H1 (cell line): Measurements from ENCODE around the gene TLE3. TPM values are rescaled to one million over a fixed set of nuclear protein-coding genes. Genes with fewer than 3 reads are reported as not detected.
A peak's percentile ranks its signal among the peaks of the same experiment; 100 is the strongest.

Source experiments
- CTCF ChIA-PET: fragments of 300-600 bp; sonication (Branson Sonifier 250); formaldehyde crosslinking; loops from one replicate; lab custom pipeline; 2021; ENCODE audit not compliant: partially characterized antibody; lab: Charles Lee
- POLR2A ChIA-PET: fragments of 300-600 bp; sonication (Branson Sonifier 250); formaldehyde crosslinking; loops from one replicate; lab custom pipeline; 2021; ENCODE audit warnings: inconsistent platforms; ENCODE audit not compliant: partially characterized antibody; lab: Charles Lee
- DNase-seq, 2 experiments: peaks; one replicate each; pipeline versions ENCODE4 v3.0.0 to v3.0.0-alpha.2; 2010 to 2022; ENCODE audit warnings: low spot score in 2 of 2, low read depth in 1 of 2, mixed read lengths in 1 of 2
- FAIRE-seq: peaks from 2 replicates; lab custom pipeline; 2011; peaks lifted over from hg19 to GRCh38; lab: Jason Lieb, UNC
- H2AFZ ChIP-seq: 2 replicates; pipeline ENCODE4 v1.8.1; 2012; ENCODE audit warnings: low read length, inconsistent platforms
- H2AK5ac ChIP-seq: 2 replicates; pipeline ENCODE4 v1.6.1; 2013; ENCODE audit warnings: low read depth, low read length
- H2BK120ac ChIP-seq: replicated peaks from 2 replicates; pipeline ENCODE3; 2013; ENCODE audit warnings: low read depth, low read length, inconsistent platforms
- H2BK12ac ChIP-seq: 2 replicates; pipeline ENCODE4 v1.6.1; 2013; ENCODE audit warnings: low read depth, low read length
- H2BK15ac ChIP-seq: 2 replicates; pipeline ENCODE4 v1.6.1; 2013; ENCODE audit warnings: low read length
- H2BK20ac ChIP-seq: 2 replicates; pipeline ENCODE4 v1.6.1; 2013; ENCODE audit warnings: low read length
- H2BK5ac ChIP-seq: 2 replicates; pipeline ENCODE4 v1.6.1; 2013; ENCODE audit warnings: low read depth, low read length
- H3K14ac ChIP-seq: 2 replicates; pipeline ENCODE4 v1.6.1; 2013; ENCODE audit warnings: inconsistent platforms; ENCODE audit not compliant: insufficient read length
- H3K18ac ChIP-seq: 2 replicates; pipeline ENCODE4 v1.6.1; 2013; ENCODE audit warnings: low read length; ENCODE audit errors: extremely low read depth
- H3K23ac ChIP-seq: 2 replicates; pipeline ENCODE4 v1.6.1; 2013; ENCODE audit warnings: inconsistent platforms; ENCODE audit not compliant: insufficient read length
- H3K23me2 ChIP-seq: 2 replicates; pipeline ENCODE4 v1.6.1; 2013; ENCODE audit warnings: low read depth, low read length
- H3K27ac ChIP-seq: 2 replicates; pipeline ENCODE4 v1.6.1; 2011; ENCODE audit warnings: low read depth, low read length, inconsistent platforms
- H3K27me3 ChIP-seq, 4 experiments: replicated peaks in 1 of 4; 1 replicate in 1 of 4; 2 replicates in 3 of 4; pipeline versions ENCODE4 v1.6.1 to v1.8.1; 2011 to 2013; ENCODE audit warnings: low read length in 3 of 4, mild to moderate bottlenecking in 3 of 4, inconsistent platforms in 2 of 4, mixed read lengths in 2 of 4, moderate library complexity in 1 of 4; ENCODE audit not compliant: control insufficient read depth in 3 of 4, insufficient read depth in 3 of 4; ENCODE audit errors: extremely low read depth in 1 of 4
- H3K36me3 ChIP-seq, 4 experiments: 2 replicates each; pipeline versions ENCODE4 v1.6.1 to v1.8.1; 2011 to 2013; ENCODE audit warnings: mild to moderate bottlenecking in 4 of 4, low read length in 3 of 4, moderate library complexity in 2 of 4, control low read depth in 1 of 4, inconsistent platforms in 1 of 4; ENCODE audit not compliant: insufficient read depth in 4 of 4, control insufficient read depth in 2 of 4
- H3K4ac ChIP-seq: replicated peaks from 2 replicates; pipeline ENCODE3; 2013; ENCODE audit warnings: low read length, low read depth, mixed read lengths, inconsistent platforms; ENCODE audit not compliant: insufficient read length
- H3K4me1 ChIP-seq, 4 experiments: replicated peaks in 1 of 4; 1 replicate in 1 of 4; 2 replicates in 3 of 4; pipeline versions ENCODE4 v1.6.1 to v1.8.1; 2011 to 2013; ENCODE audit warnings: low read length in 3 of 4, inconsistent platforms in 2 of 4, mixed read lengths in 1 of 4; ENCODE audit not compliant: insufficient read depth in 4 of 4, control insufficient read depth in 3 of 4
- H3K4me2 ChIP-seq, 2 experiments: 2 replicates each; pipeline versions ENCODE4 v1.6.1 to v1.8.1; 2011 to 2013; ENCODE audit warnings: low read depth in 2 of 2, low read length in 2 of 2, control low read depth in 1 of 2, inconsistent platforms in 1 of 2, mild to moderate bottlenecking in 1 of 2; ENCODE audit not compliant: insufficient read depth in 1 of 2
- H3K4me3 ChIP-seq, 4 experiments: fragments of 200-600, 300-600 bp in 1 of 4; sonication (generic), shearing (Covaris generic), sonication (Bioruptor Twin) in 1 of 4; 2 replicates each; pipeline versions ENCODE4 v1.5.1 to v1.8.1; 2011 to 2016; ENCODE audit warnings: low read length in 4 of 4, low read depth in 3 of 4, control low read depth in 2 of 4, inconsistent platforms in 2 of 4, mild to moderate bottlenecking in 2 of 4, mixed read lengths in 1 of 4, moderate library complexity in 1 of 4; ENCODE audit not compliant: insufficient read depth in 2 of 4; ENCODE audit errors: extremely low read depth in 1 of 4
- H3K56ac ChIP-seq: replicated peaks from 2 replicates; pipeline ENCODE3; 2013; ENCODE audit warnings: low read depth, mild to moderate bottlenecking, mixed read lengths, low read length, inconsistent platforms; ENCODE audit not compliant: insufficient read length
- H3K79me1 ChIP-seq: 2 replicates; pipeline ENCODE4 v1.6.1; 2013; ENCODE audit warnings: low read depth, low read length, control low read depth
- H3K79me2 ChIP-seq, 2 experiments: 2 replicates each; pipeline versions ENCODE4 v1.6.1 to v1.8.1; 2012 to 2013; ENCODE audit warnings: low read length in 2 of 2, mild to moderate bottlenecking in 2 of 2, inconsistent platforms in 1 of 2; ENCODE audit not compliant: insufficient read depth in 2 of 2, control insufficient read depth in 1 of 2
- H3K9ac ChIP-seq, 4 experiments: replicated peaks in 1 of 4; 1 replicate in 1 of 4; 2 replicates in 3 of 4; pipeline versions ENCODE4 v1.6.1 to v1.8.1; 2011 to 2013; ENCODE audit warnings: low read depth in 3 of 4, low read length in 3 of 4, control low read depth in 2 of 4, mild to moderate bottlenecking in 2 of 4, moderate library complexity in 2 of 4, inconsistent platforms in 1 of 4; ENCODE audit errors: extremely low read depth in 1 of 4
- H3K9me3 ChIP-seq, 2 experiments: 2 replicates each; pipeline versions ENCODE4 v1.6.1 to v1.8.1; 2012 to 2013; ENCODE audit warnings: mild to moderate bottlenecking in 2 of 2, moderate library complexity in 2 of 2, control low read depth in 1 of 2, inconsistent platforms in 1 of 2, low read depth in 1 of 2, low read length in 1 of 2, mixed read lengths in 1 of 2; ENCODE audit not compliant: insufficient read depth in 2 of 2
- H4K20me1 ChIP-seq, 2 experiments: replicated peaks in 1 of 2; 2 replicates each; pipeline versions ENCODE3 to v1.8.1; 2011 to 2013; ENCODE audit warnings: inconsistent platforms in 2 of 2, low read length in 2 of 2, mild to moderate bottlenecking in 1 of 2; ENCODE audit not compliant: insufficient read depth in 2 of 2, control insufficient read depth in 1 of 2
- H4K5ac ChIP-seq: 2 replicates; pipeline ENCODE4 v1.6.1; 2013; ENCODE audit warnings: low read length, low read depth, mixed read lengths, inconsistent platforms; ENCODE audit not compliant: insufficient read length
- H4K8ac ChIP-seq: 2 replicates; pipeline ENCODE4 v1.8.0; 2013; ENCODE audit warnings: mild to moderate bottlenecking, moderate library complexity, low read length, inconsistent platforms; ENCODE audit not compliant: insufficient read depth; ENCODE audit errors: extremely low read depth
- H4K91ac ChIP-seq: replicated peaks from 2 replicates; pipeline ENCODE3; 2013; ENCODE audit warnings: low read length, mixed read lengths, inconsistent platforms; ENCODE audit not compliant: insufficient read length
- ATF2 ChIP-seq: IDR thresholded peaks from 2 replicates; pipeline ENCODE4 v1.6.1; 2012; ENCODE audit warnings: low read length, inconsistent platforms
- CHD1 ChIP-seq: IDR thresholded peaks from 2 replicates; pipeline ENCODE4 v1.6.1; 2012; ENCODE audit warnings: low read depth, low read length, improper control_type of control experiment
- KDM1A ChIP-seq: fragments of 200-600, 300-600 bp; sonication (generic); IDR thresholded peaks from 2 replicates; pipeline ENCODE4 v1.7.1; 2016; ENCODE audit warnings: mild to moderate bottlenecking, low read length, borderline replicate concordance
- POLR2A ChIP-seq, 2 experiments: IDR thresholded peaks; 1 replicate in 1 of 2; 2 replicates in 1 of 2; pipeline ENCODE4 v1.6.1; 2011; ENCODE audit warnings: low read depth in 2 of 2, low read length in 2 of 2, mild to moderate bottlenecking in 2 of 2; ENCODE audit errors: control extremely low read depth in 1 of 2
- SAP30 ChIP-seq: fragments of 300-600 bp; sonication (generic); IDR thresholded peaks from 2 replicates; pipeline ENCODE4 v1.7.1; 2012; ENCODE audit warnings: low read length, moderate library complexity, mild to moderate bottlenecking, inconsistent platforms; ENCODE audit not compliant: insufficient read depth, insufficient replicate concordance
- SRF ChIP-seq: IDR thresholded peaks from 2 replicates; pipeline ENCODE4 v1.6.1; 2011; ENCODE audit warnings: mild to moderate bottlenecking, low read depth, low read length, moderate library complexity
- WGBS, 2 experiments: shearing (Covaris generic) in 1 of 2; methylation state at CpG; one replicate each; pipeline versions ENCODE4 v1.1.6 to v1.1.7; 2013 to 2015; ENCODE audit warnings: low lambda C conversion rate in 2 of 2, mixed read lengths in 2 of 2, inconsistent platforms in 1 of 2, low coverage in 1 of 2, missing lambda C conversion rate in 1 of 2; ENCODE audit not compliant: insufficient replicate concordance in 2 of 2, insufficient coverage in 1 of 2, insufficient read length in 1 of 2; ENCODE audit errors: extremely low coverage in 1 of 2, missing lambda C conversion rate in 1 of 2; 5-methylcytosine and 5-hydroxymethylcytosine counted together
- long read RNA-seq, 2 experiments: library from RNA in 1 of 2; library from capped mRNA in 1 of 2; stranded (forward); transcript quantifications; one replicate each; pipeline ENCODE4 v2.0.0, GENCODE V29; 2021; ENCODE audit warnings: inconsistent platforms in 1 of 2
- polyA minus RNA-seq, 3 experiments: library from RNA; depleted of rRNA, polyadenylated mRNA; stranded (reverse); fragments of >200 nt; gene quantifications; 1 replicate in 2 of 3; 2 replicates in 1 of 3; pipeline ENCODE4 v1.2.3, GENCODE V29; 2011
- polyA plus RNA-seq, 7 experiments: library from polyadenylated mRNA; depleted of rRNA in 3 of 7; stranded (reverse) in 5 of 7; unstranded in 2 of 7; fragments of >200 nt in 5 of 7; fragments of 200-250 nt in 2 of 7; gene quantifications; 1 replicate in 5 of 7; 2 replicates in 1 of 7; 4 replicates in 1 of 7; pipeline versions ENCODE4 v1.2.1 to v1.2.3, GENCODE V29; 2011 to 2013; ENCODE audit warnings: missing spikeins in 2 of 7, mixed read lengths in 2 of 7
- total RNA-seq: library from RNA; stranded (reverse); fragmentation: NEBNext Ultra II Directional; extraction: Animal tissue kit (Norgen Biotek cat#: 25700); gene quantifications from 2 replicates; pipeline ENCODE4 v1.2.1, GENCODE V29; 2021

Gene TLE3
- total RNA-seq (61.2 and 67.5 TPM in 2 replicates), polyA plus RNA-seq (2011; rRNA removed) (25.1 and 50.3 TPM in 2 replicates), polyA minus RNA-seq (2011; rRNA and poly(A)+ RNA removed) (68.7 and 75.5 TPM in 2 replicates)
- 33.9 TPM for polyA plus RNA-seq (2011; cell fraction: cytosol; rRNA removed)
- polyA plus RNA-seq (2011; cell fraction: nucleus; rRNA removed) = 74.7 TPM
- polyA plus RNA-seq (2012, experiment 1 of 2) = 51.9 to 54.9 TPM (median 54.2 TPM) in 4 replicates
- 50.8 TPM for polyA plus RNA-seq (2012, experiment 2 of 2)
- 27.6 TPM for polyA plus RNA-seq (2013, experiment 1 of 2)
- 25.2 TPM for polyA plus RNA-seq (2013, experiment 2 of 2)
- polyA minus RNA-seq (2011; cell fraction: cytosol; rRNA and poly(A)+ RNA removed) = 62.8 TPM
- polyA minus RNA-seq (2011; cell fraction: nucleus; rRNA and poly(A)+ RNA removed) = 101 TPM
- long read RNA-seq, experiment 1, partial matches to known transcripts = 5 of 16 reads
- long read RNA-seq, experiment 1, other reads (novel, unspliced or antisense) = 10 of 16 reads
- long read RNA-seq, experiment 2, partial matches to known transcripts = 0 of 2 reads
- long read RNA-seq, experiment 2, other reads (novel, unspliced or antisense) = 2 of 2 reads

GRCh38 chr15:70097321-70098152 is at the start of gene TLE3:
TLE3 (minus strand) TSS chr15:70097917; CDS start chr15:70096798, 1,119 bp downstream.
- no peak within 1 kb of the TSS for H3K4ac ChIP-seq
- H4K5ac ChIP-seq = no peak within 1 kb of the TSS
- peak within 1 kb of the TSS; percentile 99 for H3K4me2 ChIP-seq
- H3K14ac ChIP-seq = no peak within 1 kb of the TSS
- peaks cover 0 to 11% (median 10%) of the 10 kb centered on the region in 4 experiments; a peak in 6 of 7 replicates for H3K27me3 ChIP-seq
- peak within 1 kb of the TSS; percentile 73 to 97 (median 82) for H3K9ac ChIP-seq
- peaks cover 6 to 13% of the 10 kb centered on the region in 2 experiments for H4K20me1 ChIP-seq
- H3K79me1 ChIP-seq = 0 out of 2 replicates have a peak, but pooled peaks cover 1% of the 10 kb centered on the region
- H2BK20ac ChIP-seq = no peak within 1 kb of the TSS
- 0% methylated on average over 46 of the region's 77 CpGs; no CpG with 5 or more reads in 1 of the 2 experiments for WGBS, 2 experiments
- peaks cover 0 to 32% of the 10 kb centered on the region in 2 experiments; a peak in 3 of 4 replicates for H3K79me2 ChIP-seq
- FAIRE-seq (peak; percentile 24), DNase-seq (peak; percentile 92 to 97)
- H2BK12ac ChIP-seq = peak within 1 kb of the TSS; percentile 68
- H2AK5ac ChIP-seq = no peak within 1 kb of the TSS
- H3K9me3 ChIP-seq = no peaks in the 10 kb centered on the region
- ChIA-PET POLR2A (interaction anchor here (0.7 to 12.8 kb wide), 42 partner anchors 8 to 1892 kb away, joined by 3 to 151 read pairs (median 4); partner anchors contain the start of gene CALML4), CTCF (interaction anchor here (0.5 to 1.0 kb wide), 7 partner anchors 12 to 380 kb away, joined by 3 to 5 read pairs (median 3); no protein-coding TSS in a partner anchor)
- H4K91ac ChIP-seq = peak within 1 kb of the TSS; percentile 49
- H3K18ac ChIP-seq = peak within 1 kb of the TSS; percentile 97
- peaks cover 6 to 25% (median 20%) of the 10 kb centered on the region in 4 experiments for H3K4me1 ChIP-seq
- peaks cover 0 to 13% (median 0%) of the 10 kb centered on the region in 4 experiments; a peak in 3 of 8 replicates for H3K36me3 ChIP-seq
- H3K4me3 ChIP-seq = peak within 1 kb of the TSS; percentile 87 to 99 (median 96)
- H3K23ac ChIP-seq = no peak within 1 kb of the TSS
- H4K8ac ChIP-seq = peak within 1 kb of the TSS; percentile 98
- peaks cover 34% of the 10 kb centered on the region; the same call in 1 of the 2 replicates for H3K23me2 ChIP-seq
- H2AFZ ChIP-seq = no peak within 1 kb of the TSS
- H2BK120ac ChIP-seq = no peak within 1 kb of the TSS
- peak within 1 kb of the TSS; percentile 65 for H3K27ac ChIP-seq
- H3K56ac ChIP-seq = peak within 1 kb of the TSS; percentile 17
- peak within 1 kb of the TSS; percentile 60 for H2BK5ac ChIP-seq
- no peak within 1 kb of the TSS; the same call in 1 of the 2 replicates for H2BK15ac ChIP-seq
- peak; percentile 36; the same call in 1 of the 2 replicates for TF ChIP-seq SRF
- TF ChIP-seq CHD1 = no peak
- no peak for TF ChIP-seq SAP30
- TF ChIP-seq ATF2 = no peak
- TF ChIP-seq POLR2A (IDR thresholded peaks at IDR 0.05; ENCODE audit: control extremely low read depth in 1 of 2, low read depth in 2 of 2, low read length in 2 of 2) = peak; percentile 82 to 91
- no peak for TF ChIP-seq KDM1A
